Smooth muscle cell (in vitro differentiated cells): ENCODE data around the gene PTPRN. TPM values are rescaled to one million over a fixed set of nuclear protein-coding genes. Genes with fewer than 3 reads are reported as not detected.
"Not testable (repeated sequence)": the region's sequence is repeated elsewhere in the genome, so short reads cannot be mapped to it uniquely, and the experiment has no call there.

Experiments
- DNase-seq: peaks from one replicate; lab custom pipeline; 2025; ENCODE audit not compliant: unreplicated experiment; lab: John Stamatoyannopoulos, UW
- H2AFZ ChIP-seq: fragments of 200-600 bp; sonication (generic); 2 replicates; pipeline ENCODE4 v1.6.0; 2016; ENCODE audit warnings: antibody characterized with exemption, low read depth, mild to moderate bottlenecking
- H3F3A ChIP-seq: fragments of 200-600 bp; sonication (generic); 2 replicates; pipeline ENCODE4 v1.6.0; 2017; ENCODE audit warnings: antibody characterized with exemption, low read depth
- H3K27ac ChIP-seq: fragments of 200-600 bp; sonication (generic); 2 replicates; pipeline ENCODE4 v1.5.1; 2016; ENCODE audit warnings: low read depth, mild to moderate bottlenecking
- H3K27me3 ChIP-seq: fragments of 200-600 bp; sonication (generic); 2 replicates; pipeline ENCODE4 v1.6.1; 2016; ENCODE audit warnings: low read depth, mild to moderate bottlenecking
- H3K36me3 ChIP-seq: fragments of 200-600 bp; sonication (generic); 2 replicates; pipeline ENCODE4 v1.5.1; 2016; ENCODE audit warnings: low read depth
- H3K4me1 ChIP-seq: fragments of 200-600 bp; sonication (generic); 2 replicates; pipeline ENCODE4 v1.5.1; 2016; ENCODE audit warnings: low read depth
- H3K4me2 ChIP-seq: fragments of 200-600 bp; sonication (generic); 2 replicates; pipeline ENCODE4 v1.6.0; 2016; ENCODE audit warnings: mild to moderate bottlenecking
- H3K4me3 ChIP-seq: fragments of 200-600 bp; sonication (generic); 2 replicates; pipeline ENCODE4 v1.5.1; 2016; ENCODE audit warnings: mild to moderate bottlenecking
- H3K79me2 ChIP-seq: fragments of 200-600 bp; sonication (generic); 2 replicates; pipeline ENCODE4 v1.6.0; 2016; ENCODE audit warnings: low read depth, mild to moderate bottlenecking
- H3K9ac ChIP-seq: fragments of 200-600 bp; sonication (generic); 2 replicates; pipeline ENCODE4 v1.6.0; 2016; ENCODE audit warnings: low read depth
- H3K9me3 ChIP-seq: fragments of 200-600 bp; sonication (generic); replicated peaks from 2 replicates; pipeline ENCODE4 v1.5.1; 2016; ENCODE audit warnings: low read depth
- H4K20me1 ChIP-seq: fragments of 200-600 bp; sonication (generic); 2 replicates; pipeline ENCODE4 v1.6.0; 2016; ENCODE audit warnings: low read depth
- WGBS: methylation state at CpG from one replicate; pipeline ENCODE4 v1.1.7; 2016; ENCODE audit warnings: low lambda C conversion rate; 5-methylcytosine and 5-hydroxymethylcytosine counted together
- polyA plus RNA-seq: library from polyadenylated mRNA; unstranded; fragments of >200 nt; fragmentation: Nextera tagmentation; extraction: Ambion mirVana; gene quantifications from 2 replicates; pipeline ENCODE4 v1.2.1, GENCODE V29; 2016
- total RNA-seq: library from RNA; depleted of rRNA; stranded (reverse); fragments of >200 nt; gene quantifications from 2 replicates; pipeline ENCODE4 v1.2.3, GENCODE V29; 2014
- TF ChIP-seq, protein P1 (sequence below): fragments of 200-600 bp; sonication (generic); IDR thresholded peaks from 2 replicates; pipeline ENCODE4 v1.5.1; 2017; ENCODE audit warnings: borderline replicate concordance, mild to moderate bottlenecking, antibody characterized with exemption; ENCODE audit not compliant: insufficient read depth, poor library complexity, severe bottlenecking

The PTPRN gene
- total and polyA plus RNA-seq, 2 experiments from 2014 or later: 10.7 to 36.4 TPM

DNA sequence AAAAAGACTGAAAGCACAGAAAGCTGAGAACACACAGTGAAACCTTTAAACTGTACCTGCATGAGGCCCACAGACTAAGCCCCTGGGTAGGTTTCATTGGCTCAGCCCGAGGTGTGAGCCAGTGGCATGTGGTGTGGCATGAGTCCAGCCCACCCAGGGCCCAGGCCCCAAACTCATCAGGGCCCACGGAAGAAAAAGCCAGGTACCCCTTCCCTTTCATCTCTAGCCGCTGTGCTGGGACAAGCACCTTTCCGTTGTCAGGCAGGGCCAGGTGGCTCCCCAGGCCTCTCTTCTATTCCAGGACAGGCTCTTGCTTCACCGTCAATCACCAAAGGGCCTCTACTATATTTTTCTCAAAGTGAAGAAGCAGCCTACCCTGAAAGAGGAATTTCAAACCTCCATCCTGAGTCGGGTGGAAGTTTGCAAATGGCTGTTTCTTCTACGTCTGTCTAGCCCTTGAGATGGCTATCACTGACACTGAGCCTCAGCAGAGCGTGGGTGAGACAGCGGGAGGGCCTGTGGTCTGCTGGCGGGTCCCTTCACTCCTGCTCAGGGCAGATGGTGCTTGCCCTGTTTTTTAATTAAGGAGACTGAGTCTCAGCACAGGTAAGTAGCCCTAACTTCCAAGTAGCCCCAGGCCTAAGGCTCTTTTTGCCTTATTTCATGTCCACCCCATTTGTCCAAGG is 21.5 kb downstream of the PTPRN start:
- no peaks in the 10 kb centered on the region for H3K79me2 ChIP-seq
- no peaks in the 10 kb centered on the region for H4K20me1 ChIP-seq
- no peak overlapping the region for H2AFZ ChIP-seq
- peaks cover 4% of the 10 kb centered on the region for H3F3A ChIP-seq
- H3K4me3 ChIP-seq: no peak overlapping the region
- no peak overlapping the region for H3K27ac ChIP-seq
- no peaks in the 10 kb centered on the region for H3K4me1 ChIP-seq
- H3K36me3 ChIP-seq: no peaks in the 10 kb centered on the region
- 63% methylated on average over 10 of the region's 10 CpGs for WGBS
- TF ChIP-seq, protein P1, sequence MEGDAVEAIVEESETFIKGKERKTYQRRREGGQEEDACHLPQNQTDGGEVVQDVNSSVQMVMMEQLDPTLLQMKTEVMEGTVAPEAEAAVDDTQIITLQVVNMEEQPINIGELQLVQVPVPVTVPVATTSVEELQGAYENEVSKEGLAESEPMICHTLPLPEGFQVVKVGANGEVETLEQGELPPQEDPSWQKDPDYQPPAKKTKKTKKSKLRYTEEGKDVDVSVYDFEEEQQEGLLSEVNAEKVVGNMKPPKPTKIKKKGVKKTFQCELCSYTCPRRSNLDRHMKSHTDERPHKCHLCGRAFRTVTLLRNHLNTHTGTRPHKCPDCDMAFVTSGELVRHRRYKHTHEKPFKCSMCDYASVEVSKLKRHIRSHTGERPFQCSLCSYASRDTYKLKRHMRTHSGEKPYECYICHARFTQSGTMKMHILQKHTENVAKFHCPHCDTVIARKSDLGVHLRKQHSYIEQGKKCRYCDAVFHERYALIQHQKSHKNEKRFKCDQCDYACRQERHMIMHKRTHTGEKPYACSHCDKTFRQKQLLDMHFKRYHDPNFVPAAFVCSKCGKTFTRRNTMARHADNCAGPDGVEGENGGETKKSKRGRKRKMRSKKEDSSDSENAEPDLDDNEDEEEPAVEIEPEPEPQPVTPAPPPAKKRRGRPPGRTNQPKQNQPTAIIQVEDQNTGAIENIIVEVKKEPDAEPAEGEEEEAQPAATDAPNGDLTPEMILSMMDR: no peak
- H3K9ac ChIP-seq: no peak overlapping the region
- no peak for DNase-seq
- no peaks in the 10 kb centered on the region for H3K9me3 ChIP-seq
- no peaks in the 10 kb centered on the region for H3K27me3 ChIP-seq
- no peak overlapping the region for H3K4me2 ChIP-seq

DNA sequence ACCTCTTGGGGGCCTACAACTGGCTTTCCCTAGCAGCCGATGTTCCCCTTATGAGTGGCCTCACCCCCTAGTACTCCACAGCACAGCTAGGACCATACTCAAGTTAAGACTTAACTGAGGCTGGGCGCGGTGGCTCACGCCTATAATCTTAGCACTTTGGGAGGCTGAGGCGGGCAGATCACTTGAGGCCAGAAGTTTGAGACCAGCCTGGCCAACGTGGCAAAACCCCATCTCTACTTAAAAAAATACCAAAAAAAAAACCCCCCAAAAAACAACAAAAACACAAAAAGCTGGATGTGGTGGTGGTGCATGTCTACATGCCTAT is 22.1 kb downstream of the PTPRN start:
- not testable (repeated sequence) for DNase-seq, H3F3A ChIP-seq, H3K79me2 ChIP-seq, H3K4me3 ChIP-seq, H3K36me3 ChIP-seq, H3K9ac ChIP-seq, H3K27me3 ChIP-seq, H3K4me2 ChIP-seq, H3K9me3 ChIP-seq, H2AFZ ChIP-seq, H3K4me1 ChIP-seq, H4K20me1 ChIP-seq
- WGBS: 92% methylated on average over 6 of the region's 6 CpGs
- peak overlapping the region; percentile 19 for H3K27ac ChIP-seq

DNA sequence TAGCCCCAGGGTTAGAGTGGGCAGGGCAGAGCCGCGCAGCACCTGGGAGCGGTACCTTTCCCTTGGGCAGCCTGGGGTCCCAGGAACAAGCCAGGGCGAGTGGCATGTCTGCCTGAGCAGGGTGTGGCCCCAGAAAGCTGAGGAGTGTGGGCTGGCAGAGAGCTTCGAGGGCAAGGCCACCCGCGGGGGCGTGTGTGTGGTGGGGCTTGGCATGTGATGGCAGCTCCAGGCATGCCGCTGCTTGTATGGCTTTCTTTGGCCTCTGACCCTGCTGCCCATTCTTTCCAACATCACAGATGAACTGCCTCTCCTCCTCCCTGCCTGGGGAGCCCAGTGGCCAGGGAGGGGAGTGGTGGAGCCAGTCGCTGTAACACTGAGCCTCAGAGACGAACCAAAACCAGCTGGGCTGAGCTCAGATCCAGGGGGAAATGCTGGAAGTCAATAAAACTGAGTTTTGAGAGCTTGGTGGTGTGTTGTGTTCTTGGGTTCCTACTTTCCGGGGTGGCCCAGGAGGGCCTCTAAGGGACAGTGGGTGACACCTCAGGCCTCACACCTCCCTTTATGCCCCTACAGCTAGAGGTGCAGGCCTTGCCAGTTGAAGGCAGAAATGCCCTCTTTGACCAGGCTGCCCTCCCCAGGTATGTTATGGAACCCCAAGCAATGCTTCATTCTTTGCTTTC is 22.6 kb downstream of the PTPRN start:
- Histone ChIP-seq H2AFZ (no peak overlapping the region), H3K27me3 (no peaks in the 10 kb centered on the region), H3K36me3 (no peaks in the 10 kb centered on the region), H3K4me1 (no peaks in the 10 kb centered on the region), H3K9ac (no peak overlapping the region), H3K9me3 (no peaks in the 10 kb centered on the region), H4K20me1 (no peaks in the 10 kb centered on the region), H3K4me3 (no peak overlapping the region), H3K27ac (peak overlapping the region; percentile 19), H3F3A (peaks cover 4% of the 10 kb centered on the region), H3K79me2 (no peaks in the 10 kb centered on the region), H3K4me2 (no peak overlapping the region)
- TF ChIP-seq, protein P1: no peak
- no peak for DNase-seq
- WGBS: 82% methylated on average over 12 of the region's 12 CpGs

DNA sequence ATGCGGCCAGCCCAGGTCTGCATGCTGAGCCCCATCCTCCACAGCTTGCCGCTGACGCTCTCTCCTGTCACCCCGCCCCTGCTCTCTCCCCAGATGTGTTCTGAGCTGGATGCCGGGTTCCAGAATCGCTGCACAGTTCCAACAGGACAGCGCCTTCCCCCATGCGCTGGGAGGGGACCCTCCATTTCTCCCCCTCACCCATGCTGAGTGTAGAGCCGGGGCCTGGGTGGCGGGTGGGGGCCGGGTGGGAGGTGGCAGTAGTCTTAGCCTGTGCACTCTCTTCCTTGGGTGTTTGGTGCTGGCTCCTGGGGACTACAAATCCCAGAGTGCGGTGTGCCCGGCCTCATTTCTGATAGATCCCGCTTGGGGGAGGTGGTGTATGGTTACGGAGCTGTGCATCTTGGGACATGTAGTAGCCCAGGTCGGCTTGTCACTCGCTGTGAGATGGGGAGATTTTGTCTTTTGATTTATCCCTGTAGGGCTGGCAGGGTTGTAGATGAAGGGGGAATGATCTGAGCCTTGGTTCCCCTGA is 23.2 kb downstream of the PTPRN start:
- no peaks in the 10 kb centered on the region for H3K4me1 ChIP-seq
- H3K79me2 ChIP-seq: no peaks in the 10 kb centered on the region
- no peak overlapping the region for H3K4me3 ChIP-seq
- TF ChIP-seq, protein P1: no peak
- no peaks in the 10 kb centered on the region for H3K27me3 ChIP-seq
- 79% methylated on average over 14 of the region's 17 CpGs for WGBS
- no peaks in the 10 kb centered on the region for H4K20me1 ChIP-seq
- DNase-seq: no peak
- H3F3A ChIP-seq: peaks cover 4% of the 10 kb centered on the region
- H3K27ac ChIP-seq: peak overlapping the region; percentile 19
- H3K9me3 ChIP-seq: no peaks in the 10 kb centered on the region
- no peak overlapping the region for H3K4me2 ChIP-seq
- no peak overlapping the region for H3K9ac ChIP-seq
- H2AFZ ChIP-seq: no peak overlapping the region
- H3K36me3 ChIP-seq: no peaks in the 10 kb centered on the region
